Dendritic cell treated with granulocyte-macrophage colony-stimulating factor and Interleukin-4, amounts not matched to agents 40 ng/mL and 50 ng/mL, for 4 days (primary cell): ENCODE results near the gene TBC1D16.

Source experiments
- H3K27ac Mint-ChIP-seq: one replicate; pipeline ENCODE4 v1.8.0; 2022; ENCODE audit warnings: mild to moderate bottlenecking, mixed read lengths
- H3K27me3 Mint-ChIP-seq: one replicate; pipeline ENCODE4 v1.8.0; 2022; ENCODE audit warnings: mild to moderate bottlenecking, mixed read lengths
- H3K36me3 Mint-ChIP-seq: one replicate; pipeline ENCODE4 v1.8.0; 2022; ENCODE audit warnings: low read depth, mixed read lengths
- H3K4me1 Mint-ChIP-seq: one replicate; pipeline ENCODE4 v1.8.0; 2022; ENCODE audit warnings: low read depth, mixed read lengths
- H3K4me3 Mint-ChIP-seq: one replicate; pipeline ENCODE4 v1.8.0; 2022; ENCODE audit warnings: mild to moderate bottlenecking, moderate library complexity, mixed read lengths
- H3K9me3 Mint-ChIP-seq: one replicate; pipeline ENCODE4 v1.8.0; 2022; ENCODE audit warnings: mixed read lengths
- intact Hi-C: fragments of 100-400 bp; cut with micrococcal nuclease; formaldehyde crosslinking; loops from one replicate; pipeline ENCODE4 v1.15.0; 2022

The TBC1D16 gene

GRCh38 chr17:80025796-80026195, 9.9 kb downstream of the TBC1D16 start:
- H3K9me3 Mint-ChIP-seq: no peaks in the 10 kb centered on the region
- intact Hi-C loops: no loop called here
- H3K4me1 Mint-ChIP-seq: peaks cover 14% of the 10 kb centered on the region
- no peaks in the 10 kb centered on the region for H3K36me3 Mint-ChIP-seq
- H3K27me3 Mint-ChIP-seq: peaks cover 3% of the 10 kb centered on the region
- no peak overlapping the region for H3K4me3 Mint-ChIP-seq
- no peak overlapping the region for H3K27ac Mint-ChIP-seq

DNA sequence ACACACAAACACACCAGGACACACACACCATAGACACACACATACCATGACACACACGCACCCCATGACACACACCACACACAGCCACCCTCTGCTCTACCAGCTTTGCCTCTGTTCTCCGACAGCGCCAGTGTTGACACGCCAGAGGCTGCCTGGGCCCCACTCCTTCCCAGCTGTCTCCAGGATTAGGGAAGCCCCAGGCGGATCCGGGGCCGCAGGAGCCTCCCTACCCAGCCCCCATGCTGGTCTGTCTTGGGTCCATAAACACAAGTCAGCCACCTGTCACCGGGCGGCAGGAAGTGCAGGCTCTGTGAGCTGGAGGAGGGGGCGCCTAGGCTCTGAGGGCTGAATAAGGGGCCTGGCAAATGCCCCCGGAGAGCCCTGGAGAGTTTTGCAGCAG, 10.5 kb downstream of the TBC1D16 start:
- Mint-ChIP-seq H3K27me3 (peaks cover 3% of the 10 kb centered on the region), H3K9me3 (no peaks in the 10 kb centered on the region), H3K4me1 (peaks cover 14% of the 10 kb centered on the region), H3K36me3 (no peaks in the 10 kb centered on the region), H3K4me3 (no peak overlapping the region), H3K27ac (no peak overlapping the region)
- intact Hi-C loops: no loop called here

DNA sequence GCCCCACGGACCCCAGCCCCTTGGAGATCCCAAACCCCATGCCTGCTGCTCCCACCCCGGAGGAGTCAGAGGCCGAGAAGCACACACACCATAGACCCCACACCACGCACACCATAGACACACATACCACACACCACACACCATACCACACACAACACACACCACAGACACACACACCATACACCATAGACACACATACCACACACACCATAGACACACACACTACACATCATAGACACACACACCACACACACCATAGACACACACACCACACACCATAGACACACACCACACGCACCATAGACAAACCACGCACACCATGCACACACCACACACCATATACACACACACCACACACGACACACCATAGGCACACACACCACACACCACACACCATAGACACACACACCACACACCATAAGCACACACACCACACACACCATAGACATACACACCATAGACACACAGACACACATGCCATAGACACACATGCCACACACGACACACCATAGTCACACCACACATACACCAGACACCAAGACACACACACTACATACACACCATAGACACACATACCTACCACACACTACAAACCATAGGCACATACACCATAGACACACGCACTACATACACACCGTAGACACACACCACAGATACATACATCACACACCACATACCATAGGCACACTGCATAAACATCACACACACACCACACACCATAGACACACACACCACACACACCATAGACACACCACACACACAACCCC, 11.3 kb downstream of the TBC1D16 start:
- Mint-ChIP-seq H3K27ac (no peak overlapping the region), H3K36me3 (no peaks in the 10 kb centered on the region), H3K4me3 (no peak overlapping the region), H3K9me3 (no peaks in the 10 kb centered on the region), H3K27me3 (no peaks in the 10 kb centered on the region), H3K4me1 (peaks cover 7% of the 10 kb centered on the region)
- intact Hi-C loops: no loop called here

GRCh38 chr17:80023481-80024205, 12.0 kb downstream of the TBC1D16 start:
- H3K27me3 Mint-ChIP-seq: no peaks in the 10 kb centered on the region

DNA sequence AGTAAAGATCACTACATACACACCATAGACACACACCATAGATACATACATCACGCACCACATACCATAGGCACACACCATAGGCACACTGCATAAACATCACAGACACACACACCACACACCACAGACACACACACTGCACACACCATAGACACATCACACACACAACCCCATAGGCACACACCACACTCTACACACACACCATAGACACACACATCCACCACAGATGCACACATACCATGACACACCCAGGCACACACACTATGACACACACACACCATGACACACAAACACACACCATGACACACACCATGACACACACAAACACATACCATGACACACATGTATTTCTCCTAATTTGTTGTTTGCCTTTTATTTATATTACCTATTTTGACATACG, 14.1 kb downstream of the TBC1D16 start:
- no peaks in the 10 kb centered on the region for H3K4me1 Mint-ChIP-seq
- intact Hi-C loops: no loop called here
- H3K4me3 Mint-ChIP-seq: no peak overlapping the region
- no peak overlapping the region for H3K27ac Mint-ChIP-seq
- H3K36me3 Mint-ChIP-seq: no peaks in the 10 kb centered on the region
- no peaks in the 10 kb centered on the region for H3K9me3 Mint-ChIP-seq
- no peaks in the 10 kb centered on the region for H3K27me3 Mint-ChIP-seq

More at GRCh38 chr17:80023481-80024205, 12.0 kb downstream of the TBC1D16 start:
- intact Hi-C loops: no loop called here
- H3K9me3 Mint-ChIP-seq: no peaks in the 10 kb centered on the region
- H3K27ac Mint-ChIP-seq: no peak overlapping the region
- no peaks in the 10 kb centered on the region for H3K36me3 Mint-ChIP-seq
- no peak overlapping the region for H3K4me3 Mint-ChIP-seq
- H3K4me1 Mint-ChIP-seq: no peaks in the 10 kb centered on the region

DNA sequence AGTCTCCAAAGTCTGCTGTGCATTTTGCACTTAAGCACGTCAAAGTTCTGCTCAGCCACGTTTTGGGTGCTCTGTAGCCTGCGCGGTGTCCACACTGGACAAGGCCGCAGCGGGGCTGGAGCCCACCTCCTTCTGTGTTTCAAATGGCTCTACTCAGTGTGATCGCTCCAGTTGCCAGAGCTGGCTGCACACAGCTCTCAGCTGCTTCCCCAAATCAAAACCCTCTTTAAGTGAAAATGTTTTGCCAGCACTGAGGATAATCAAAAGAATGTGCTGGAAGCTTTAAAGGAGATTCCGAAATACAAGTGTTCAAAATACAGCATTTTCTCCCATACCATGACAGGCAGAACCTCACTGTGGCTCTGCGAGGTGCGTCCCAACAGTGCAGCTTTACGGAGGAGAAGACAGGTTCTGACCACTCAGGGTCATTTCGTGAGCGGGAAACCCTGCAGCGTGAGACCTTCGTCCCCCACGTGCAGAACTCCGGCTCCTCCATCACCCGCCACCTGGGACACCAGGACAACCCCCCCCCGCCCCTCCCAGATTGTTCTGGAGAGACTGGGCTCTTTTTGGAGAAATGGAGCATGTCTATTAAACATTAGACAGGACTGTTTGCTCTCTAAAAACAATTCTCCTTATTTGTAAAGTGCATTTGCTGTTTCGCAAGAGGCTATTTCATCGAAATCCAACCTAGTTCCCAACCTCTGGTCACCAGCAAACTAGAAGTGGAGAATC, 16.6 kb downstream of the TBC1D16 start:
- H3K9me3 Mint-ChIP-seq: no peaks in the 10 kb centered on the region
- no peaks in the 10 kb centered on the region for H3K27me3 Mint-ChIP-seq
- no peaks in the 10 kb centered on the region for H3K4me1 Mint-ChIP-seq
- intact Hi-C loops: no loop called here
- no peak overlapping the region for H3K27ac Mint-ChIP-seq
- H3K36me3 Mint-ChIP-seq: no peaks in the 10 kb centered on the region
- no peak overlapping the region for H3K4me3 Mint-ChIP-seq

- H3K27me3 Mint-ChIP-seq: no peaks in the 10 kb centered on the region
- H3K9me3 Mint-ChIP-seq: no peaks in the 10 kb centered on the region
- H3K4me3 Mint-ChIP-seq: no peak overlapping the region
- no peaks in the 10 kb centered on the region for H3K36me3 Mint-ChIP-seq
- H3K4me1 Mint-ChIP-seq: no peaks in the 10 kb centered on the region
- intact Hi-C loops: no loop called here
- no peak overlapping the region for H3K27ac Mint-ChIP-seq
Observed at GRCh38 chr17:80017226-80018010, 18.3 kb downstream of the TBC1D16 start.

GRCh38 chr17:80012765-80013741, 22.6 kb downstream of the TBC1D16 start:
- H3K4me3 Mint-ChIP-seq: no peak overlapping the region
- intact Hi-C loops: no loop called here
- no peak overlapping the region for H3K27ac Mint-ChIP-seq
- H3K9me3 Mint-ChIP-seq: no peaks in the 10 kb centered on the region
- H3K36me3 Mint-ChIP-seq: no peaks in the 10 kb centered on the region
- H3K27me3 Mint-ChIP-seq: no peaks in the 10 kb centered on the region
- H3K4me1 Mint-ChIP-seq: no peaks in the 10 kb centered on the region

DNA sequence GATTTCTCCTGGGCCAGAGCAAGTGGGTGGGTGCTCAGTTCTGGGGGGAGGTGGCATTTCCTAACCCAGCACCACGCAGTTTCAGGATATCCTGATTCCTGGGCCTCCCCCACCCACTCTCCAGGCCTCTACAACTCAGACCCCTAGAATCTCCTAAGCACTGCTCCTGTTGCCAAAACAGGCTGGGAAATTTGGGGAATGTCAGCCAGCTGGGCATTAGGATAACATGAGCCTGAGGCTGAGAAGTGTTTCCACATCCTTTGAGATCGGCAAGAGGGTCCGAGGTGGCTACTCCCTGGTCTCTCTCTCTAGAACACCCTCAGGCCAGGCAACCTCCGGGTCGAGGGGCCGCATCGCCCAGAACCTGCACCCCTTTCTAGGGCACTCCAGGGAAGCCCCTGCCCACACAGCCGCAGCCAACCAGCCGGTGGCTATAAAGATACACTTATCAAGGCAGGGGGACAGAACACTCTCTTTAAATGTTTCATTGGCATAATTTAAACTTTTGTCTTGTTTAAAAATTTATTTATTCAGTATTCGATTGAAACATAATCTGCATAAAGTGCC, 23.6 kb downstream of the TBC1D16 start:
- peaks cover 3% of the 10 kb centered on the region for H3K27me3 Mint-ChIP-seq
- H3K9me3 Mint-ChIP-seq: no peaks in the 10 kb centered on the region
- H3K27ac Mint-ChIP-seq: no peak overlapping the region
- intact Hi-C loops: no loop called here
- no peaks in the 10 kb centered on the region for H3K4me1 Mint-ChIP-seq
- no peak overlapping the region for H3K4me3 Mint-ChIP-seq
- no peaks in the 10 kb centered on the region for H3K36me3 Mint-ChIP-seq

GRCh38 chr17:80010283-80010858, 25.3 kb downstream of the TBC1D16 start:
- peaks cover 4% of the 10 kb centered on the region for H3K27me3 Mint-ChIP-seq
- H3K9me3 Mint-ChIP-seq: no peaks in the 10 kb centered on the region
- no peaks in the 10 kb centered on the region for H3K36me3 Mint-ChIP-seq
- H3K4me3 Mint-ChIP-seq: no peak overlapping the region
- H3K4me1 Mint-ChIP-seq: peaks cover 5% of the 10 kb centered on the region
- H3K27ac Mint-ChIP-seq: no peak overlapping the region
- intact Hi-C loops: no loop called here

GRCh38 chr17:80009391-80010282, 26.0 kb downstream of the TBC1D16 start:
- intact Hi-C loops: no loop called here
- no peak overlapping the region for H3K27ac Mint-ChIP-seq
- H3K27me3 Mint-ChIP-seq: peaks cover 4% of the 10 kb centered on the region
- H3K4me3 Mint-ChIP-seq: no peak overlapping the region
- no peaks in the 10 kb centered on the region for H3K36me3 Mint-ChIP-seq
- H3K9me3 Mint-ChIP-seq: no peaks in the 10 kb centered on the region
- peaks cover 5% of the 10 kb centered on the region for H3K4me1 Mint-ChIP-seq

DNA sequence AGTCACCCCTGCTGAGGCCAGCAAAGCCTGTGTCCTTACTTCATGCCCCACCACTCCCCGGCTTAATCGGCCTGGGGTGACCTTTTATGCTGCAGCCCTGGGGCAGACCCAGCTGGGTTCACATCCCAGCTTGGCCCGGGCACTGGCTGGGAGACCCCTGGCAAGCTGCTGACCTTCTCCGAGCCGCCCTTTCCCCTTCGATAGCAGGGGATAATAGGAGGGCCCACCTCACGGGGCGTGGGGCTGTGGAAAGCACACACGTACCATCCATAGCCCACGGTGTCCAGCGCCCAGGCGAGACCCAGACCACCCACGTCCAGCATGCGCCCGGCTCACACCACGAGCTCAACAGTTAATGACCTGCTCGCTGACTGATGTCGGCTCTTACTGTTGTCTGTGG, 26.8 kb downstream of the TBC1D16 start:
- no peaks in the 10 kb centered on the region for H3K36me3 Mint-ChIP-seq
- intact Hi-C loops: no loop called here
- no peak overlapping the region for H3K4me3 Mint-ChIP-seq
- no peak overlapping the region for H3K27ac Mint-ChIP-seq
- H3K27me3 Mint-ChIP-seq: peaks cover 4% of the 10 kb centered on the region
- H3K4me1 Mint-ChIP-seq: peaks cover 5% of the 10 kb centered on the region
- no peaks in the 10 kb centered on the region for H3K9me3 Mint-ChIP-seq
